ENCODE data around the gene NAA16. TPM values are rescaled to one million over a fixed set of nuclear protein-coding genes. Genes with fewer than 3 reads are reported as not detected.
"Not testable (repeated sequence)": the region's sequence is repeated elsewhere in the genome, so short reads cannot be mapped to it uniquely, and the experiment has no call there.

Gene NAA16
- total RNA-seq, 1 donor: 56.4 TPM

DNA sequence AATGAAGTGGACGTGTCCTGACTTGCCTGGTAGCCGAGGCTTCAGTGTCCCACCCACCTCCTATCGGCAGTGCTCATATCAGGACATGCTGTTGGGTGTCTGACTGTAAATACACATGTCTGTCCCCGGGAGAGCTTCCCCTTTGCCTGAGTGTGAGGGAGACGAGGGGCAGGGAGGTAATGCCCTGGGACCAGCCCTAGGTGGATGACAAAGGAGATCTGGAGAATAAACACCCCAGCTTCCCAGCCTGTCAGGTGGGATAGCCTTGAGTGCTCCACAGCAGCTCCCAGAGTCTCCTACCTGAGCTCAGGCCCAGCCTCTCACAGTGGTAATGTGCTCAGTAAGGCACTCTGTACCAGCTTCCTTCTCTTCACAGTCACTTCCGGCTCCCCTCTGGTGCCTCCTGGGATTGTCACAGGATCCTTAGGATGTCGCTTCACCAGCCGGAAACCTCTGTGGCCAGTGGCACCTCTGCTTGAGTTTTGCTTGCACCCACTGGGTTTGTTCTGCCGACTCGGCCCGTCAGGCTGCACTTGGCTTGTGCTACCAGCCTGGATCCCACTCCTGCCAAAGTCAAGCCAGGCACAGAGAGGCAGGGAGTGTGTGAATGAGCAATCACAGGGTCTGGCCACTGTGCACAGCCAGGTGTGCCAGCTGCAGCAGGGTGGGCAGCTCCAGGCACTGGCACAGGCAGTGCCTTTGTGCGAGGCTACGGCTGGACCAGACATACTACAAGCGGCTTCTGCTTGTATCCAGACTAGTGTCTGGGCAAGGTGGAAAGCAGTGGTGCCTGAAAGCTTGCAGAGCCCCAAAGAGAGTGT lies 91.8 kb downstream of the NAA16 start:
- Histone ChIP-seq H3K9me3 (ENCODE audit: low read depth, low read length) (no peaks in the 10 kb centered on the region), H3K4me1 (ENCODE audit: insufficient read depth, low read length) (no peaks in the 10 kb centered on the region), H3K4me3 (ENCODE audit: low read length) (no peak overlapping the region), H3K27me3 (ENCODE audit: insufficient read depth, low read length) (no peaks in the 10 kb centered on the region)

DNA sequence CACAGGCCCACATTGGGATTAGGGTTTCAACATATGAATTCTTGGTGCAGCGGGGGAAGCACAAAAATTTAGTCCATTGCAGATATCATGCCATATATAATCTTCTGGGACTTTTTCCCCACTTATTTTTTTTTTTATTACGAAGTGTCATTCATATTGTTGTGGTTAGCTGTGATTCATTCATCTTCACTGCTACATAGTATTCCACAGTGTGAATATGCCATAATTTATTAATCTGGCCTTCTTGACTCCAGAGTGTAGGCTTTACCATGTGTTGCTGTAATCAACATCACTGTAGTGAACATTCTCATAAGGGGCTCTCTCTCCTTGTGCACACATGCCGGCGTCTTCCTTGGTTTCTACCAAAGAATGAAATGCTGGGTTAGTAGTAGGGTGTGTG lies 92.9 kb downstream of the NAA16 start:
- no peaks in the 10 kb centered on the region for H3K4me1 ChIP-seq (ENCODE audit: insufficient read depth, low read length)

DNA sequence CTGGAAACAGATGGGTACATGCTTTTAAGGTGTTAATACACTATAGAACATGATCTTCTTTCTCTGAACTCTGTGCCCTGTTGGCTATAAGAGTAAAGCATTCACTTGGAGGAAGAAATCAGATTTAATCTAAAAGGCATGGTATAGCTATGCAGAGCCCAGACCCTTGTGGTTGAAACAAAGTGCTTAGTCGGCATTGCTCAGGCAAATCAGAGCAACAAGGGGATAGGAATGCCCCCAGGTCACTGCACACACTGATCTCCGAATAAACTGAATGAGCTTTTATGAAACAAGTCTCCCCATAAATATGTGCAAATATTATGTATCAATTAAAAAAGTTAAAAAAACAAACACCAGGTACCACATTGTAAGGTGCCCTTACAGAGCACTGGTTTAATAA lies 94.3 kb downstream of the NAA16 start:
- H3K4me1 ChIP-seq (ENCODE audit: insufficient read depth, low read length): no peaks in the 10 kb centered on the region
- no peaks in the 10 kb centered on the region for H3K27me3 ChIP-seq (ENCODE audit: insufficient read depth, low read length)
- no peak overlapping the region for H3K4me3 ChIP-seq (ENCODE audit: low read length)

More for the DNA sequence above, 92.9 kb downstream of the NAA16 start:
- no peak overlapping the region for H3K4me3 ChIP-seq (ENCODE audit: low read length)
- no peaks in the 10 kb centered on the region for H3K27me3 ChIP-seq (ENCODE audit: insufficient read depth, low read length)
- no peaks in the 10 kb centered on the region for H3K9me3 ChIP-seq (ENCODE audit: low read depth, low read length)

DNA sequence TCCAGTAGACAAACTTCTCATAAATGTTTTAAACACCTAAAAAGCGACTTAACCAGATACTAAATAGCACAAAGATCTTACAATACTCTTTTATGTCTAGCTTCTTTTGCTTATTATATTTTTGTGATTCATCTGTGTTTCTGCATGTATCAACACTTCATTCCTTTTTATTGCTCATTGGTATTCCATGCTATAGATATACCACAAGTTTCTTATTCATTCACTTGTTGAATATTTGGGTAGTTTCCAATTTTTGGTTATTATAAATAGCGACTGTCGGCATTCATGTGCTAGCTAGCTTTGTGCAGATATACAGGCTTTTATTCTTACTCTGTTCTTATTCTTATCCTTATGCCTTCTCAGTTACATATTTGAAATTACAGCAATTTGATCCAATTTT lies 96.3 kb downstream of the NAA16 start:
- Histone ChIP-seq H3K4me3 (ENCODE audit: low read length) (no peak overlapping the region), H3K27me3 (ENCODE audit: insufficient read depth, low read length) (no peaks in the 10 kb centered on the region), H3K4me1 (ENCODE audit: insufficient read depth, low read length) (no peaks in the 10 kb centered on the region), H3K9me3 (ENCODE audit: low read depth, low read length) (no peaks in the 10 kb centered on the region)

More for the DNA sequence above, 94.3 kb downstream of the NAA16 start:
- H3K9me3 ChIP-seq (ENCODE audit: low read depth, low read length): no peaks in the 10 kb centered on the region

DNA sequence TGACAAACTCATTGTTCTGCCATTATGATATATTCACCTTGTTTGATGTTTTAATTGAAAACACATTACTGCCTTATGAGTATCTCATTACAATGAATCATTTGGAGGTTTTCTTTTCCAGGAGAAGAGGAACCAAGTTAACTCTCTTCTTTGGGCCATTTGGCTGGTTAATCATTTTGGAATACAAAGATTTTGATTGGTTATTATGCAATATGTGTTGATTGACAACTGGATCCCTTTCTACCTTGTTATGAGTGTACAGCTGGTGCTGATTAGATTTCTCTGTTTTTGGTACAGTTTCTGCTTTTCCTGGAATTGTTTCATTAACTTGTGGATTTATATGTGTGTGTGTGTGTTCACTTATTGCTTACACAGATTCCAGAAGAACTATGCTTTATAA lies 97.1 kb downstream of the NAA16 start:
- H3K4me3 ChIP-seq (ENCODE audit: low read length): no peak overlapping the region
- no peaks in the 10 kb centered on the region for H3K4me1 ChIP-seq (ENCODE audit: insufficient read depth, low read length)
- H3K9me3 ChIP-seq (ENCODE audit: low read depth, low read length): no peaks in the 10 kb centered on the region
- H3K27me3 ChIP-seq (ENCODE audit: insufficient read depth, low read length): no peaks in the 10 kb centered on the region

DNA sequence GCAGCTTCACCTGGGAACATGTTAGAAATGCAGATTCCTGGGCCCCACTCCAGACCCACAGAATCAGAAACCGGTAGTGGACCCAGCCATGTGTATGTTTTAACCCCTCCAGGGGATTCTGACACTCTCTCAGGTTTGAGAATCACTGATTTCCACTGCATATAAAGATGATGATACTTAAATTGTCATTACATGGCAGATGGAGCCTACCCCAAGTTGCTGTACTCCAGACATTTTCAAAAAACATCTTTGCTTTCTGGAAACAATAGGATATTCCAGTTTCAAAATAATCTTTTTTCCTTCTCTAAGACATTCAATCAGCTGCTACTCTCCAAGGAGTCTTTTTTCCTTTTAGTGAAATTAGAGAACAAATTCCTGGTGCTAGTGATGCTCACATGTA lies 97.7 kb downstream of the NAA16 start:
- H3K9me3 ChIP-seq (ENCODE audit: low read depth, low read length): no peaks in the 10 kb centered on the region

DNA sequence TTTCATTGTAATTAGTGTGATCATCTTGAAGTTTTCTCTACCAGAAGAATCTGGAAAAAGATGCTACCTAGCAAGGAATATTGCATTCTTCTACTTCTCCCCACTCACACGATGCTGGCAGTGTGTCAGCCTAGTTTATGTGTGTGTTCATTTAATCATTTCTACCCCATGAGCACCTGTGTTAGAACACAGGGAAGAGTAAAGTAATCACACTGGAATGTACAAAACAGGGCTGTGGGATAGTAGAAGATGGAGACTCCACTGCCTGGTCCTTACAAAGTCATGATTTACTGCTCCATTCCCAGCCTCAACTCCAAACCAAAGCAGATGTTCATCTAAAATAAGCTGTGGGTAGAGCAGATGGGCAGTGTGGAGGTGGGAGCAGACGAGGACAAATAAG lies 98.5 kb downstream of the NAA16 start:
- H3K27me3 ChIP-seq (ENCODE audit: insufficient read depth, low read length): no peaks in the 10 kb centered on the region
- H3K4me3 ChIP-seq (ENCODE audit: low read length): no peak overlapping the region
- H3K9me3 ChIP-seq (ENCODE audit: low read depth, low read length): no peaks in the 10 kb centered on the region
- no peaks in the 10 kb centered on the region for H3K4me1 ChIP-seq (ENCODE audit: insufficient read depth, low read length)

More for the DNA sequence above, 97.7 kb downstream of the NAA16 start:
- Histone ChIP-seq H3K4me3 (ENCODE audit: low read length) (no peak overlapping the region), H3K27me3 (ENCODE audit: insufficient read depth, low read length) (no peaks in the 10 kb centered on the region), H3K4me1 (ENCODE audit: insufficient read depth, low read length) (no peaks in the 10 kb centered on the region)

DNA sequence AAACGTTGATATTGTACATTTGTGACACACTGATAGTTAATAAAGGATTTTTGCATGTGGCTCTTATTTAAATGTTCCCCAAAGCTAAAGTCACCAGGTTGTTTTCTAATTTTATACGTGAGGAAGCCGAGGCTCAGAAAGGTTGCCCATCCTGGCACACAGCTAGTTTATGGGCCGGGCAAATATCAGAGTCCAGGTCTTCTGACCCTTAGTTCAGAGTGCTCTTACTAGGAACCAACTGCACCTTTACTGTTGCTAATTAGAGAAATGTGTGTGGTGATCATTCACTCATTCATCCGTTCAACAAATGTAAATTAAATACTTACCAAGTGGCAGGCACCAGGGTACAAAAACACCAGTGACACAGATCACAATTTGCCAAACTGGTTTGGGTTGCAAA lies 100.0 kb downstream of the NAA16 start:
- Histone ChIP-seq H3K9me3 (ENCODE audit: low read depth, low read length) (no peaks in the 10 kb centered on the region), H3K4me1 (ENCODE audit: insufficient read depth, low read length) (no peaks in the 10 kb centered on the region), H3K4me3 (ENCODE audit: low read length) (no peak overlapping the region), H3K27me3 (ENCODE audit: insufficient read depth, low read length) (no peaks in the 10 kb centered on the region)

DNA sequence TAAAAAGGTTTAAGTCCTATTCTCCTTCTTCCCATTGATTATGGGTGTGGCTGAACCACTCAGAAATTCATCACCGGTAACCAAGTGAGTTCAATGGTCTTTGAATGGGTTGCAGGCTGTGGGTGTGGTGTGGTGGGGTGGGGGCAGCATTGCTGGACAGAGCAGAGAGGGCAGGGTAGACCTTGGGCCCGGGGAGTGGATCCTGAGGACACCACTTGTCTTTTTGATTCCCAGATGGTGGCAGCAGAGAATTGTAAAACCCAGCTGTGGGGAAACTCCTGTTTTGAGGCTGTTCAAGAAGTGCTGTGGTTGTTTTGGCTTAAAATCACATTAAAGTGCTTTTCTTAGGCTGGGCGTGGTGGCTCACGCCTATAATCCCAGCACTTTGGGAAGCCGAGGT lies 100.5 kb downstream of the NAA16 start:
- H3K27me3 ChIP-seq (ENCODE audit: insufficient read depth, low read length): no peaks in the 10 kb centered on the region
- H3K9me3 ChIP-seq (ENCODE audit: low read depth, low read length): no peaks in the 10 kb centered on the region
- H3K4me1 ChIP-seq (ENCODE audit: insufficient read depth, low read length): no peaks in the 10 kb centered on the region
- H3K4me3 ChIP-seq (ENCODE audit: low read length): no peak overlapping the region

DNA sequence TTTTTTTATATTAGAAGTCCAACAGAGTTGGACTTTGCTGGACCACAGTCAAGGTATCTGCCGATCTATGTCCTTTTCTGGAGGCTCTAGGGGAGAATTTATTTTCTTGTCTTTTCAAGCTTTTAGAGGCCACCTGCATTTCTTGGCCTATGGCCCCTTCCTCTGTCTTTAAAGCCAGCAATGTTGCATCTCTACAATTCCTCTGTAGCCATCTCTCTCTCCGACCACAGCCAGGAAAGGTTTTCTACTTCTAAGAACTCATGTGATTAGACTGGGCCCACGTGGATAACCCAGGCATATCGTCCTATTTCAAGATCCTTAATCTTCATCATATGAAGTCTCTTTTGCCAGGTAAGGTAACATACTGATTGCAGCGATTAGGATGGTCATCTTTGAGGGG lies 102.8 kb downstream of the NAA16 start:
- H3K4me3 ChIP-seq (ENCODE audit: low read length): no peak overlapping the region
- no peaks in the 10 kb centered on the region for H3K27me3 ChIP-seq (ENCODE audit: insufficient read depth, low read length)
- H3K9me3 ChIP-seq (ENCODE audit: low read depth, low read length): no peaks in the 10 kb centered on the region
- no peaks in the 10 kb centered on the region for H3K4me1 ChIP-seq (ENCODE audit: insufficient read depth, low read length)

DNA sequence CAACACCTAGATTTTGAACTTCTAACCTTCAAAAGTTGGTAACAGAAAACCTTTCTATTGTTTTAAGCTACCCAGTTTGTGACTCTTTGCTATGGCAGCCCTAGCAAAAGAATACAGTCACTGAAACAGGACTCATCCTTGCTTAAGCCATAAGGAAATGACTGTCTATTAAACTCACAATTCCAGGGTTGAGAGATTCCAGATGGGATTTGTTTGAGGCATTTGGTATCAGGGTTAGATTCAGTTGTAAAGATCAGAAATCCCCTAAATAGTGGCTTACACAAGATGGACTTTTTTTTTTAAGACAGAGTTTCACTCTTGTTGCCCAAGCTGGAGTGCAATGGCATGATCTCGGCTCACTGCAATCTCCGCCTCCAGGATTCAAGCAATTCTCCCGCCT lies 105.2 kb downstream of the NAA16 start:
- Histone ChIP-seq H3K9me3 (ENCODE audit: low read depth, low read length) (no peaks in the 10 kb centered on the region), H3K27me3 (ENCODE audit: insufficient read depth, low read length) (no peaks in the 10 kb centered on the region), H3K4me1 (ENCODE audit: insufficient read depth, low read length) (no peaks in the 10 kb centered on the region), H3K4me3 (ENCODE audit: low read length) (no peak overlapping the region)

DNA sequence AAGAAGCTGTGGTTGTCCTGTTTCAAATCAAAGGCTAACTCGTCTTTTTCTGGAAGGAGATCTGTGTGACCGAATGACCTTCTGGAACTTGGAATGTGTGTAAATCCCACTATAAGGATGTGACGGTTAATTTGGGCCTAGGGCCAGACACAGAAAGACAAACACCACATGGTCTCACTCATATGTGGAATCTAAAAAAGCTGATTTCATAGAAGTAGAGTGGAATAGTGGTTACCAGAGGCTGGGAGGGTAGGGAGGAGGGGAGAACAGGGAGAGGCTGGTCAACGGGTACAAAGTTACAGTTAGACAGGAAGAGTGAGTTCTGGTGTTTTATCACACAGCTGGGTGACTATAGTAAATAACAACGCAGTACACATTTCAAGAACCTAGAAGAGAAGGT lies 107.0 kb downstream of the NAA16 start:
- no peaks in the 10 kb centered on the region for H3K9me3 ChIP-seq (ENCODE audit: low read depth, low read length)
- H3K4me3 ChIP-seq (ENCODE audit: low read length): no peak overlapping the region
- no peaks in the 10 kb centered on the region for H3K4me1 ChIP-seq (ENCODE audit: insufficient read depth, low read length)
- no peaks in the 10 kb centered on the region for H3K27me3 ChIP-seq (ENCODE audit: insufficient read depth, low read length)

DNA sequence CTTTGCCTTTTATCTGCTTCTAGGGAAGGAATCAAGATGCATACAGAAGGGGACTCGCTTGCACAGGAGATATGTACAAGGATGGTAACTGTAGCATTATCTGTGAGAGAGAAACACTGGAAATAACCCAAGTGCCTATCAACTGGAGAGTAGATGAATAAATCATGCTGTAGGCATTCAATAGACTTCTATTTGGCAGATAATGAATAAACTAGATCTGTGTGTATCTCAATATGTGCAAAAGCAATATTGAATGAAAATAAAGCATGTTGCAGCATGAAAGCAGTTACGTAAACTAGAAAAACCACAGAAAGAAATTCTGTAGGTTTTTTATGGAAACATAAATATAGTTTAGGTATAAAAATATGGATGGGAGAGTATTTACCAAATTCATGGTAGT lies 107.7 kb downstream of the NAA16 start:
- H3K9me3 ChIP-seq (ENCODE audit: low read depth, low read length): no peaks in the 10 kb centered on the region
- H3K27me3 ChIP-seq (ENCODE audit: insufficient read depth, low read length): no peaks in the 10 kb centered on the region
- no peak overlapping the region for H3K4me3 ChIP-seq (ENCODE audit: low read length)
- no peaks in the 10 kb centered on the region for H3K4me1 ChIP-seq (ENCODE audit: insufficient read depth, low read length)

DNA sequence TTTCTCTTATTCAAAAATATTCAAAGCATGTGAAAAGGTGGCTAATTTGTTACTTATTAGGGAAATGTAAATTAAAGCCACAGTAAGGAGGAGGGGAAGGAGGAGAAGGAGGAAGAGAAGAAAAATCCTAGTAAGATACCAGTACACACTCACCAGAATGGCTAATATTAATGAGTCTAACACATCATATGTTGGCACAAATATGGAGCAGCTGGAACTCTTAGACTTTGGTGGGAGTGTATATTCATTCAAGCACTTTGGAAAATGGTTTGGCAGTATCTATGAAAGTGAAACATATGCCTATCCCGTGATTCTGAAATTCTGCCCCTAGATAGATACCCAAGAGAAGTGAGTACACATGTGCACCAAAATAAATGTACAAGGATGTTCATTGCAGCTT lies 108.1 kb downstream of the NAA16 start:
- no peak overlapping the region for H3K4me3 ChIP-seq (ENCODE audit: low read length)
- no peaks in the 10 kb centered on the region for H3K9me3 ChIP-seq (ENCODE audit: low read depth, low read length)
- no peaks in the 10 kb centered on the region for H3K27me3 ChIP-seq (ENCODE audit: insufficient read depth, low read length)
- no peaks in the 10 kb centered on the region for H3K4me1 ChIP-seq (ENCODE audit: insufficient read depth, low read length)

DNA sequence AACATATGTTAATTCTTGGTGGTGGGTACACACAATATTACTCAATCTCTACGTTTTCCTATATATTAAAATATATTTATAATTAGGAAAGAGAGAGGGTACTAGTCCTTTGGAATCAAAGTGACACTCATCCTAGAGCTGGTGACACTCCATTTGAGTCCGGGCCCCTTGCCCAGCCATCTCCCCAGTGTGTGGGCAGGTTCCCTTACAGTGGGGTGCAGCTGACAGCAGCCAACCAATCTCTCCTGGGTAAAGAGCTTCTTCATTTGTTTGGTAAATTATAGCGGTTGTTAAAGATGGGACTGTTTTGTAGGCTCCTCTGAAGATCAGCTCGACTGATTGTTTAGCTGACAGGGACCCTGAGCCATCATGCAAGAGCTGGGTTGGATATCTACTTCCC lies 109.1 kb downstream of the NAA16 start:
- no peak overlapping the region for H3K4me3 ChIP-seq (ENCODE audit: low read length)
- no peaks in the 10 kb centered on the region for H3K27me3 ChIP-seq (ENCODE audit: insufficient read depth, low read length)
- no peaks in the 10 kb centered on the region for H3K9me3 ChIP-seq (ENCODE audit: low read depth, low read length)
- no peaks in the 10 kb centered on the region for H3K4me1 ChIP-seq (ENCODE audit: insufficient read depth, low read length)

DNA sequence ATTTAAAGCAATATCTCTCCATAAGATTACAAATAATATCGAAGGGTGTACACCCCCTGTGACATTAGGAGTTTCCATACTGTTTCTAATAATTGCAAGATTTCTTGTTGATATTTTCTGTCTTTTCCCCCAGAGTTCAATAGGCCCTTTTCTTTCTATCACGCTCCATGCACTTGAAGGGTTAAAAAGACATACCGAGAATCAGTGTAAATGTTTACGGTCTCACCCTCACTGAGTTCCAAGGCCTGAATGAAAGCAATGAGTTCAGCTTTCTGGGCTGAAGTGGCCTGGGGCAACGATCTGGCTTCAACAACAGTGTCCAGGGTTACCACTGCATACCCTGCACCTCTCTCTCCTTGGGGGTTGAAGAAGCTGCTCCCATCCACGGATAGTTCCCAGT lies 110.3 kb downstream of the NAA16 start:
- H3K4me1 ChIP-seq (ENCODE audit: insufficient read depth, low read length); H3K9me3 ChIP-seq (ENCODE audit: low read depth, low read length); H3K27me3 ChIP-seq (ENCODE audit: insufficient read depth, low read length); H3K4me3 ChIP-seq (ENCODE audit: low read length): not testable (repeated sequence)
